ENCODE results near the gene SLC38A3. TPM values are rescaled to one million over a fixed set of nuclear protein-coding genes. Genes with fewer than 3 reads are reported as not detected.
"Not testable (repeated sequence)": the region's sequence is repeated elsewhere in the genome, so short reads cannot be mapped to it uniquely, and the experiment has no call there.

SLC38A3 gene
- total RNA-seq, 2 experiments from 2014 or later: not detected

GRCh38 chr3:50222169-50222528, 17.1 kb downstream of the SLC38A3 start:
- H3K27me3 Mint-ChIP-seq: peaks cover 15% of the 10 kb centered on the region
- DNase-seq: no peak
- ChIA-PET POLR2A (interaction anchor here (1.0 kb wide), 1 partner anchor 19 kb away, joined by 3 read pairs; no protein-coding TSS in a partner anchor), CTCF (interaction anchor here (1.0 to 5.5 kb wide), 3 partner anchors 25 to 41 kb away, joined by 3 to 56 read pairs (median 20); no protein-coding TSS in a partner anchor)
- H3K36me3 Mint-ChIP-seq (ENCODE audit: low read depth): no peaks in the 10 kb centered on the region
- H3K4me1 Mint-ChIP-seq: peaks cover 17% of the 10 kb centered on the region
- no peak overlapping the region for H3K27ac Mint-ChIP-seq
- no peak overlapping the region for H3K4me3 Mint-ChIP-seq
- H3K9me3 Mint-ChIP-seq: no peaks in the 10 kb centered on the region

GRCh38 chr3:50224639-50225038, 19.6 kb downstream of the SLC38A3 start:
- Mint-ChIP-seq H3K36me3 (ENCODE audit: low read depth) (no peaks in the 10 kb centered on the region), H3K4me3 (no peak overlapping the region), H3K27me3 (peaks cover 15% of the 10 kb centered on the region), H3K4me1 (peaks cover 35% of the 10 kb centered on the region), H3K27ac (no peak overlapping the region), H3K9me3 (no peaks in the 10 kb centered on the region)
- ChIA-PET CTCF (interaction anchor here (2.3 to 7.1 kb wide), 5 partner anchors 8 to 34 kb away, joined by 9 to 212 read pairs (median 34); partner anchors contain the start of genes GNAI2 and GNAT1), POLR2A (interaction anchor here (6.2 to 6.6 kb wide), 2 partner anchors 20 to 30 kb away, joined by 42 to 117 read pairs; no protein-coding TSS in a partner anchor)
- DNase-seq: no peak

DNA sequence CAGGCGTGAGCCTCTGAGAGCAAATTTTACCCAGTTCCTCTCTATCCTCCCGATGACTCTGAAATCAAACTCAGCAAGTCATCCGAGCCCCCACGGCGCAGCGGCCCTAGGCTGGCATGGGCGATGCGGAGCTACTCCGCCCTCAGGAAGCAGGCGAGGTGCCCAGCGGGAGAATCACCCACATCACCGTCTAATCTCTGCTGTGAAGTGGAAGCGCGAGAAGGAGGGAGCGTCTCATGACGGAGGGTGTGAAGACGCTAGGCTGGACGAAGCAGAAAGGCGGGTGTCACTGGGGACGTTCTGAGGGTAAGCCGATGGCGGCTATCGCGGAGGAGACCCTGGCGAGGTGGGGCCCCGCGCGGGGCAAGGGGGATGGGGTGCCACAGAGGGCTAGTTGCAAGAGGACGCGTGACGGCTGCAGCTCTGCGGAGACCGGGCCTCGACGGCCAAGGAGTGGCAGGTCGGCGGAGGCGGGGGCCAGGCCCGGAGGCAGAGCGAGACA, 21.9 kb downstream of the SLC38A3 start:
- Mint-ChIP-seq H3K27me3 (peaks cover 15% of the 10 kb centered on the region), H3K4me3 (peak overlapping the region; percentile 85), H3K36me3 (ENCODE audit: low read depth) (no peaks in the 10 kb centered on the region), H3K4me1 (peaks cover 32% of the 10 kb centered on the region), H3K9me3 (no peaks in the 10 kb centered on the region), H3K27ac (peak overlapping the region; percentile 89)
- POLR2A ChIA-PET: interaction anchor here (0.7 to 6.6 kb wide), 11 partner anchors 10 to 124 kb away, joined by 3 to 117 read pairs (median 4); partner anchors contain the start of genes CYB561D2, GNAI2, IFRD2 and NPRL2
- CTCF ChIA-PET: interaction anchor here (0.7 to 7.1 kb wide), 27 partner anchors 8 to 413 kb away, joined by 3 to 212 read pairs (median 4); partner anchors contain the start of genes GNAI2, GNAT1, HYAL3 and IFRD2
- peak; percentile 57 for DNase-seq

- H3K36me3 Mint-ChIP-seq (ENCODE audit: low read depth): no peaks in the 10 kb centered on the region
- peak; percentile 94 for DNase-seq
- peaks cover 15% of the 10 kb centered on the region for H3K27me3 Mint-ChIP-seq
- peak overlapping the region; percentile 85 for H3K4me3 Mint-ChIP-seq
- peak overlapping the region; percentile 89 for H3K27ac Mint-ChIP-seq
- ChIA-PET CTCF (interaction anchor here (0.9 to 7.1 kb wide), 23 partner anchors 8 to 97 kb away, joined by 3 to 212 read pairs (median 4); partner anchors contain the start of genes GNAI2, GNAT1, IFRD2 and LSMEM2), POLR2A (interaction anchor here (0.9 to 6.6 kb wide), 10 partner anchors 10 to 110 kb away, joined by 3 to 117 read pairs (median 7); partner anchors contain the start of genes GNAI2, HYAL3, IFRD2 and NAA80)
- peaks cover 32% of the 10 kb centered on the region for H3K4me1 Mint-ChIP-seq
- no peaks in the 10 kb centered on the region for H3K9me3 Mint-ChIP-seq
These were observed 22.5 kb downstream of the SLC38A3 start for GRCh38 chr3:50227390-50228183.

GRCh38 chr3:50228184-50228763, 23.2 kb downstream of the SLC38A3 start:
- ChIA-PET POLR2A (interaction anchor here (0.9 to 6.6 kb wide), 7 partner anchors 9 to 100 kb away, joined by 3 to 117 read pairs (median 12); partner anchors contain the start of genes GNAI2, HYAL3, IFRD2 and NAA80), CTCF (interaction anchor here (0.9 to 7.1 kb wide), 8 partner anchors 7 to 96 kb away, joined by 3 to 212 read pairs (median 14); partner anchors contain the start of gene GNAI2)
- not testable (repeated sequence) for H3K9me3 Mint-ChIP-seq; DNase-seq; H3K36me3 Mint-ChIP-seq (ENCODE audit: low read depth)
- Mint-ChIP-seq H3K4me1 (peaks cover 33% of the 10 kb centered on the region), H3K27ac (peak overlapping the region; percentile 82), H3K27me3 (peaks cover 14% of the 10 kb centered on the region), H3K4me3 (peak overlapping the region; percentile 85)

- H3K27me3 Mint-ChIP-seq: peaks cover 9% of the 10 kb centered on the region
- no peak overlapping the region for H3K27ac Mint-ChIP-seq
- H3K4me3 Mint-ChIP-seq: peak overlapping the region; percentile 0
- DNase-seq: no peak
- ChIA-PET CTCF (interaction anchor here (0.7 to 7.1 kb wide), 3 partner anchors 14 to 46 kb away, joined by 3 to 212 read pairs (median 3); no protein-coding TSS in a partner anchor), POLR2A (interaction anchor here (0.9 to 6.6 kb wide), 6 partner anchors 8 to 35 kb away, joined by 3 to 117 read pairs (median 27); partner anchors contain the start of gene GNAI2)
- peaks cover 39% of the 10 kb centered on the region for H3K4me1 Mint-ChIP-seq
- H3K9me3 Mint-ChIP-seq: no peaks in the 10 kb centered on the region
- H3K36me3 Mint-ChIP-seq (ENCODE audit: low read depth): no peaks in the 10 kb centered on the region
These were observed 24.4 kb downstream of the SLC38A3 start for GRCh38 chr3:50229490-50229889.

- no peaks in the 10 kb centered on the region for H3K9me3 Mint-ChIP-seq
- H3K36me3 Mint-ChIP-seq (ENCODE audit: low read depth): no peaks in the 10 kb centered on the region
- no peak for DNase-seq
- no peak overlapping the region for H3K4me3 Mint-ChIP-seq
- H3K27me3 Mint-ChIP-seq: peaks cover 4% of the 10 kb centered on the region
- H3K4me1 Mint-ChIP-seq: peaks cover 42% of the 10 kb centered on the region
- ChIA-PET POLR2A (interaction anchor here (1.2 to 6.6 kb wide), 4 partner anchors 14 to 36 kb away, joined by 4 to 117 read pairs (median 27); no protein-coding TSS in a partner anchor), CTCF (interaction anchor here (0.7 to 7.1 kb wide), 3 partner anchors 13 to 42 kb away, joined by 3 to 212 read pairs (median 4); no protein-coding TSS in a partner anchor)
- no peak overlapping the region for H3K27ac Mint-ChIP-seq
These were observed 25.2 kb downstream of the SLC38A3 start for GRCh38 chr3:50230104-50230793.

- ChIA-PET POLR2A (interaction anchor here (6.6 kb wide), 1 partner anchor 14 kb away, joined by 117 read pairs; no protein-coding TSS in a partner anchor), CTCF (interaction anchor here (0.7 to 7.1 kb wide), 3 partner anchors 13 to 41 kb away, joined by 3 to 212 read pairs (median 4); no protein-coding TSS in a partner anchor)
- peaks cover 1% of the 10 kb centered on the region for H3K27me3 Mint-ChIP-seq
- no peak for DNase-seq
- no peak overlapping the region for H3K27ac Mint-ChIP-seq
- no peaks in the 10 kb centered on the region for H3K36me3 Mint-ChIP-seq (ENCODE audit: low read depth)
- H3K4me1 Mint-ChIP-seq: peaks cover 43% of the 10 kb centered on the region
- no peak overlapping the region for H3K4me3 Mint-ChIP-seq
- no peaks in the 10 kb centered on the region for H3K9me3 Mint-ChIP-seq
These were observed 25.7 kb downstream of the SLC38A3 start for GRCh38 chr3:50230794-50231125.

DNA sequence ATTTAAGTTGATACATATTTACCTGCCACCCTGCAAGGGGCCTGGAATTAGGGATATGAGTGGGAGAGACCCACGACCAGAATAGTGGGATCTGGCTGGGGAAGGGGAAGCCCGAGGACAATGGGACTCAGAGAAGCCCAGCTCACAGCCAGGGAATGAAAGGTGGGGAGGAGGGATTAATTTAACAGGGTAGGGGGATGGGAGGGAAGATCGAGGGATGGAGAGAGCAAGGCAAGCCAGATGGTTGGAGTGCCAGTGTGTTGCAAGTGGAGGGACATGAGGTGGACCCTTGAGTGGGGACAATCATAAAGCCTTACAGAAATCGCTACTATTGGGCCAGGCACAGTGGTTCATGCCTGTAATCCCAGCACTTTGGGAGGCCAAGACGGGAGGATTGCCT, 26.5 kb downstream of the SLC38A3 start:
- no peak for DNase-seq
- ChIA-PET CTCF (interaction anchor here (0.6 to 7.1 kb wide), 2 partner anchors 12 to 465 kb away, joined by 3 to 212 read pairs; no protein-coding TSS in a partner anchor), POLR2A (no interaction called here)
- Mint-ChIP-seq H3K9me3 (no peaks in the 10 kb centered on the region), H3K4me3 (no peak overlapping the region), H3K27ac (no peak overlapping the region), H3K27me3 (no peaks in the 10 kb centered on the region), H3K36me3 (ENCODE audit: low read depth) (peaks cover 4% of the 10 kb centered on the region), H3K4me1 (peaks cover 38% of the 10 kb centered on the region)

DNA sequence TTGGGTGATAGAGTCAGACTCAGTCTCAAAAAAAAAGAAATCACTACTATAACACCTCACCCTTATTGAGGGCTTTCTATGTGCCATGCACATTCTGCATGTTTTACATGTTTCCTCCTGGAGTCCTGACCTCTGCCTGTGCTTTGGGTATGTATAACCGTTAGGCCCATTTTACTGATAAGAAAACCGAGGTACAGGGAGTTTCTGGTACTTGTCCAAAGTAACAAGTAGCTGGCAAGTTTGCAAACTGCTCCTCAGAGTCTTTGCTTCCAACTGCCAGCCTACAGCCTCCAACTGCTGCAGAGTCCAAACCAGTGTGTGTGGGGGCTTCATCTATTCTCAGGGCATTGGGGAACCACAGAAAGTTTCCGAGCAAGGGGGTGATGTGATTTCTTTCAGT, 27.2 kb downstream of the SLC38A3 start:
- no peaks in the 10 kb centered on the region for H3K27me3 Mint-ChIP-seq
- DNase-seq: no peak
- H3K9me3 Mint-ChIP-seq: no peaks in the 10 kb centered on the region
- H3K4me3 Mint-ChIP-seq: no peak overlapping the region
- peaks cover 11% of the 10 kb centered on the region for H3K36me3 Mint-ChIP-seq (ENCODE audit: low read depth)
- no peak overlapping the region for H3K27ac Mint-ChIP-seq
- ChIA-PET CTCF (interaction anchor here (0.6 kb wide), 1 partner anchor 465 kb away, joined by 3 read pairs; no protein-coding TSS in a partner anchor), POLR2A (no interaction called here)
- H3K4me1 Mint-ChIP-seq: peaks cover 34% of the 10 kb centered on the region

- no peak for DNase-seq
- ChIA-PET CTCF (interaction anchor here (3.8 kb wide), 1 partner anchor 14 kb away, joined by 76 read pairs; no protein-coding TSS in a partner anchor), POLR2A (interaction anchor here (5.7 kb wide), 1 partner anchor 15 kb away, joined by 87 read pairs; no protein-coding TSS in a partner anchor)
- no peaks in the 10 kb centered on the region for H3K27me3 Mint-ChIP-seq
- H3K9me3 Mint-ChIP-seq: no peaks in the 10 kb centered on the region
- peaks cover 20% of the 10 kb centered on the region for H3K36me3 Mint-ChIP-seq (ENCODE audit: low read depth)
- no peak overlapping the region for H3K27ac Mint-ChIP-seq
- H3K4me3 Mint-ChIP-seq: no peak overlapping the region
- peaks cover 31% of the 10 kb centered on the region for H3K4me1 Mint-ChIP-seq
These were observed 28.1 kb downstream of the SLC38A3 start for GRCh38 chr3:50233176-50233575.

All from activated CD4-positive, alpha-beta memory T cell treated with anti-CD3 and anti-CD28 coated beads, Interleukin-2, amount 10 ng/mL, durations not matched to agents 7 days and 5 days (primary cell).